NCI-H2081 (cell line): Measurements from ENCODE around the gene AK3.
"Not testable (repeated sequence)": the region's sequence is repeated elsewhere in the genome, so short reads cannot be mapped to it uniquely, and the experiment has no call there.

Source experiments
- DNase-seq, 2 experiments: peaks; one replicate each; lab custom pipeline; 2025; lab: John Stamatoyannopoulos, UW

The AK3 gene

DNA sequence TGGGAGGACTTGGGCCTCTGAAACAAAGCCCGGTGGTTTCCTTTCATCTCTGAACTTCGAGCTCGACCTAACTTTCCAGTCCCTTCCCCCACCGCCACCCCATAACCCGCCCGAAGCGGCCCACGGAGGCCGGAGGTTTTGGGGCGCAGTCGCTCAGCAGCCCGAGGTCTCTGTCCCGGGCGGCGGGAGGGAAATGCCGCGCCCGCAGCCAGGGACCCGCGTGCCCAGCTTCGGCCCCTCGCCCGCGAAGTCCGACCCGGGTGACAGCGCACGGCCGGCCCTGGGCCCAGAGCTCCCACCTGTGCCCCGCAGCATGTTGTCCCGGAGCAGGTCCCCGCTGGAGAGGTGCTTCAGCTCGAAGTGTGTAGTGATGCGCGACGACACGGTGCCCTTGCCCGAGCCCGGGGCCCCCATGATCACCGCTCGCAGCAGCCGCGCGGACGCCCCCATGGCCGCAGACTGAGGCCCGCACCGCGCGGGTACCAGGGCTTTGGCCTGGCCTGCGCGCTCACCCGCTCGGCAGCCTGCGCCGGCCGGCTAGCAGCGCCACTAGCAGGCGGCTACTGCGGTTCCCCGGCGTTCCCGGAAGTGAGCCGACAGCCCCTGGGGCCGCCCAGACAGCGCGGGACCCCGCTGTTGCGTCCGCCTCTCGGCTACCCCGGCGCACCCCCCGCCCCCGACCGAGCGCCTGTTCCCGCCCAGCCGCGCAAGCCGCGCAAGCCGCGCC lies at the start of gene AK3:
Gene AK3 (minus strand): TSS at position 565 of the 727 bp plus-strand sequence. CDS start 115 bp downstream, at position 450.
- peak; percentile 91 to 93 for DNase-seq

GRCh38 chr9:4788703-4789102 lies 47.7 kb upstream of the AK3 start:
- no peak for DNase-seq

GRCh38 chr9:4787876-4788275 lies 46.9 kb upstream of the AK3 start:
- no peak for DNase-seq

- DNase-seq: no peak
Observed at GRCh38 chr9:4786599-4786998, 45.6 kb upstream of the AK3 start.

GRCh38 chr9:4784403-4784802 lies 43.4 kb upstream of the AK3 start:
- DNase-seq: no peak

DNA sequence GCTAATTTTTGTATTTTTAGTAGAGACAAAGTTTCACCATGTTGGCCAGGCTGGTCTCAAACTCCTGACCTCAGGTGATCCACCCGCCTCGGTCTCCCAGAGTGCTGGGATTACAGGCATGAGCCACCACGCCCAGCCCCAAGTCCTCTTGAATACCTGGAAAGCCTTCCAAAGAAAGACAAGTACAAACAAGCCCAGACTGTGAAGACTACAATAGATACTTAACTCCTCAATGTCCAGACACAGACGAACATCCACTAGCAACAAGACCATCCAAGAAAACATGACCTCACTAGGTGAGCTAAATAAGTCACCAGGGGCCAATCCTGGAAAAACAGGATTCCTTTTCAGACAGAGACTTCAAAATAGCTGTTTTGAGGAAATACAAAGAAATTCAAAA lies 42.2 kb upstream of the AK3 start:
- DNase-seq: not testable (repeated sequence)

GRCh38 chr9:4781408-4781807 lies 40.4 kb upstream of the AK3 start:
- no peak for DNase-seq

- no peak for DNase-seq
Observed at GRCh38 chr9:4780651-4781050, 39.6 kb upstream of the AK3 start.

GRCh38 chr9:4774958-4775357 lies 34.0 kb upstream of the AK3 start:
- not testable (repeated sequence) for DNase-seq

DNA sequence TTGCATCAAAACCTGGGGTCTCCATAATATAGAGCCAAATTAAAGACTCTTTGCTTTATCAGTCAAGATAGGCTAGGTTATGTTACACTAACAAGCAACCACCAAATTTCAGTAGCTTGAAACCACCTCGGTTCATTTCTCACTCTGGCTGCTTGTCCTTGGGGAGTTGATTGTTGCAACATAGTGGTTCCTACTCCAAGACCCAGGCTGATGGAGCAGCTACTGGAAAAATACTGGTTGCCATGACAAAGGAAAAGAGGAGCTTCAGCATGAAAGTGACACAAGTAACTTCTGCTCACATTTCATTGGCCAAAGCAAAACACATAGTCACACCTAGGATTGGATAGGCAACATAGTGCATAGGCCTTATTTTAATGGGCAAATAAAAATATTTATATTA lies 33.2 kb upstream of the AK3 start:
- DNase-seq: no peak

GRCh38 chr9:4771788-4772187 lies 30.8 kb upstream of the AK3 start:
- DNase-seq: no peak

DNA sequence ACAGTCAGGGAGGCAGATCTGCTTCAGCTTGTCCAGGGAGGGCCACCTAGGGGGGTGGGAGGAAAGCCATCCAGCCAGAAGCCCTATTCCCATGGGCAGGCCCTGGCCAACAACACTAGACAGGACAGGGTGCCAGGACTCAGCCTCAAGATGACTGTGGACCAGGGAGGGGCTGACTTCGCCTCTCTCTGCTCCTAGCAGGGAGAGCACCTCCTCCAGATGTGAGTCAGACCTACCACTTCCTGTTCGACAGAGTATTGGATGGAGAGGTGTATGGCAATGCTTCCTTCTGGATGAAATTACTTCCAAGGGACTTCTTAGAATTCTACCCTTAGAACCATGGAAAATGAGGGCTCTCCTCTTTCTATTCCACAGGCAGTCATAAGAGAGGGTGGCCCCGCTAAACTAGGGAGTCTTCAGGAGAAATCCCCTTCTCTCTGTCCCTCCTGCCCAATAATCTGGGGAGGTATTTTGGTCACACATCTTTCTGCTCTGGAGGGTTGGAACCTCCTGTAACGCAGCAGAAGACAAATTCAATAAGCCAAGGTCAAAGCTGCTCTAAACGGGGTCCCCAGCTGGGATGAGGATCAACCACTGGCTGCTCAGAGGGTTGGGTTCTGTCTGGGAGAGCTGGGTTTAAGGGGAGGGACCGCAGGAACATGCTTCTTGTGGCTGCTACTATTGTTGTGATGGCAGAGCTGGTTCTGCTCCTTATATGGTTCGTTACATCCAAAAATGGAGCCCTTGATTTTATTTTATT lies 28.5 kb upstream of the AK3 start:
- no peak for DNase-seq

DNA sequence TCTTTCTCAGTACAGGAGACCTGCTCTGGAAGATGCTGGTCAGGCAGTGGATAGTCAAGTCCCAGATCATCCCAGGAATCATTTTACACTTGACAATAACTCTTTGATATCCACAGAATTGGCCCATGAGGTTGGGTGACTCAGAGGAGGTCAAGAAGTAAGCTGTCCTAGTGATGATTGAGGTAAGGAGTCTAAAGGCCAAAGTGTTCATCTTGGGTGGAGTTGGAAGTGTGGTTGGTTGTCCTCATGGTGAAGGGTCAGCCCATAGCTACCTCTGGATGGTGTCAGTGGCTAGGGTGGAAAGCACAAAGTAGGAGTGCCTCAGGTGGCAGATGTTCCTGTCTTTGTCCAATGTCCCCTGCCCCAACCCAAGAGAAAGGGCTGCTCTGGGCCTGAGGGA lies 27.7 kb upstream of the AK3 start:
- no peak for DNase-seq

DNA sequence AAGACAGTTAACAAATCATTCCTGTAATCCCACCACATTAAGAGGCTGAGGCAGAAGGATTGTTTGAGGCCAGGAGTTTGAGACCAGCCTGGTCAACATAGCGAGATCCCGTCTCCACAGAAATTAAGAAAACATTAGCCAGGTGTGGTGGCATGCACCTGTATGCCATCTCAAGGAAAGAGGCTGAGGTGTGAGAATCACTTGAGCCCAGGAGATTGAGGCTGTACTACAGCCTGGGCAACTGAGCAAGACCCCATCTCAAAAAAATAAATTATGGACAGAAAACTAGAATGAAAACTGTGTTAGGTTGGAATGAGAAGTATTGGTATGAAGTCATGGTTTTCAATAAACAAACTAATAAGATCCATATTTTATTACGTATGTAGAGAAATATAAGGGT lies 23.0 kb upstream of the AK3 start:
- no peak for DNase-seq

DNA sequence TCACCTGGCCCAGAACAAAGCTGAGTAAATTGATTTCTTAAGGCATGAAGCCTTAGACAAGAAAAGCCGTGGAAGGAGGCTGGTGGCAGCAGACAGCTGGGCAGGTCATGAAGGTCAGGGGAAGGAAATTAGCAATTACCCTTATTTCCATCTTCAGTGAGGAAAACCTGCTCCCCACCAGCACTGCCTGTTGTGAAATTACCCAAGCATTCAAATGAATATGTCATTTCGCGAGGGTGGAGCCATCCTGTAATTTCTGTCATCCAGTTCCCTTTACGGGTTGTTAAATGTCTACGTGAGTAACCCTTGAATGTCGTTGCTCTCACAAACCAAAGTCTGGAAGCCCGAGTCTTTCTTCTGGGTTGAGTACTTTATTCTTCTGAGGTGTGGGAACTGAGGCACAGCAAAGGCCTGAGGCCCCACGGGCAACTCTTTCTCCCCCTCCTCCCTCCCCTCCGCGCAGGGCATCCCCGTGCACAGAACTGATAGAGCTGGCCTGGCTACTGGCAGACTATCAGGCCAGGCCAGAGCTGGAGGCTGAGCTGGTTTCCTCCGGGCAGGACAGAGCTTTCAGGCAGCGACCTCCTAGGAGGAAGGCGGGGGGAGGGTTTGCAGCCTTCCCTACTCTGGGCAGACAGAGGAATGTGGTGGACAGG lies 22.0 kb upstream of the AK3 start:
- peak in 1 of 2 experiments; percentile 54 for DNase-seq

DNA sequence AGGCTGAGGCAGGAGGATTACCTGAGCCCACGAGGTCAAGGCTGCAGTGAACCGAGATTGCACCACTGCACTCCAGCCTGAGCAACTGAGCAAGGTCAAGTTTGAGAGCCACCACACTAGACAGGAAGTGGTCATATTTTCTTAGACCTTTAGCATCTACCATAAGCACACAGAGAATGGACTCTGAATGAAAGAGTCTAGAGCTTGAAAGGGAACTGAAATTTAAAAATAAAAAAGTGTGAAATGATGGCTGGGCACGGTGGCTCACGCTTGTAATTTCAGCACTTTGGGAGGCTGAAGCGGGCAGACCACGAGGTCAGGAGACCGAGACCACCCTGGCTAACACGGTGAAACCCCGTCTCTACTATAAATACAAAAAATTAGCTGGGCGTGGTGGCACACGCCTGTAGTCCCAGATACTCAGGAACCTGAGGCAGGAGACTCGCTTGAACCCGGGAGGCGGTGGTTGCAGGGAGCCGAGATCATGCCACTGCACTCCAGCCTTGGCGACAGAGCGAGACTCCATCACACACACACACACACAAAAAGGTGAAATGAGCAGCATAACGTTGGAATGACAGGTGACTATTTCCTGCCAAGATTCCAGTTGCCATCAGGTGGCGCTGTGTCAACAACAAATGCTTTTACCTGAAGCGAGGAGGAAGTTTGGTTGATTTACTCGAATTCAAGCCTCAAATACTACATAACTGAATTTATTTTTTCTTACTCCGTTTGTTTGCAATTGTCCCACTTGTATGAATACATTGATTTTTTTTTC lies 21.3 kb upstream of the AK3 start:
- peak; percentile 83 to 88 for DNase-seq

DNA sequence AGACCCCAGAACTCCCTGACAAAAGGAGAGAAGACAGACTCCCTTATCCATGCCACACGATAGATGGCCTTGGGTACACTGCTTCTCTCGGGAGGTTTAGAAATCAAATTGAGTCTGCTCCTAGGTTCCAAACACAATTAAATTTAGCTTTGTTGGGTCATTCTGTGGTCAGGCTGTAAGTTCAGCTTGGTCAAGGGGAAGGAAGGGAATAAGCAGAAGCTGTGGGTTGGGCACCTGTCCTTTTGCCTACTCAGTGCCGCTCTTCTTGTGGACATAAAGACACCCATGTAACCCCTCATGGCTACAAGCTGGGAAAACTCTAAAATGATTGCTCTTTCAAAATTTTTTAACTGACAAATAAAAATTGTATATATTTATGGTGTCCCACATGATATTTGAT lies 19.1 kb upstream of the AK3 start:
- no peak for DNase-seq

DNA sequence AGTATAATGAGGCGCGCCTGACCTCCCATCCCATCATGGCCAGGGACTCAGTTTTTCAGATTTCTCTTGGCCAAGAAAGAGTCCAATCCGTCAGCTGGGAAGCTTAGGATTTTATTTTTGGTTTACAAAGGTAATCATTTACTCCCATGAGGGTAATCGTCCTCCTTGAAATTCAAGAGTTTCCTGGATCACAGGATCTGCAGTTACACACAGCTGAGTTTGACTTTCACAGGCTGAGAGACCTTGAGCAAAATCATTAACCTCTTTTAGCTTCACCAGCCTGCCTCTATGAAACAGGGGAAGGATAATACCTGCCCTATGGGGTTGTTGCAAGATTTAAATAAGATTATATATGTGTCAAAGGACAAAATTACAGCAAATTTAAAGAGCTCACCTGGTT lies 15.4 kb upstream of the AK3 start:
- DNase-seq: no peak

DNA sequence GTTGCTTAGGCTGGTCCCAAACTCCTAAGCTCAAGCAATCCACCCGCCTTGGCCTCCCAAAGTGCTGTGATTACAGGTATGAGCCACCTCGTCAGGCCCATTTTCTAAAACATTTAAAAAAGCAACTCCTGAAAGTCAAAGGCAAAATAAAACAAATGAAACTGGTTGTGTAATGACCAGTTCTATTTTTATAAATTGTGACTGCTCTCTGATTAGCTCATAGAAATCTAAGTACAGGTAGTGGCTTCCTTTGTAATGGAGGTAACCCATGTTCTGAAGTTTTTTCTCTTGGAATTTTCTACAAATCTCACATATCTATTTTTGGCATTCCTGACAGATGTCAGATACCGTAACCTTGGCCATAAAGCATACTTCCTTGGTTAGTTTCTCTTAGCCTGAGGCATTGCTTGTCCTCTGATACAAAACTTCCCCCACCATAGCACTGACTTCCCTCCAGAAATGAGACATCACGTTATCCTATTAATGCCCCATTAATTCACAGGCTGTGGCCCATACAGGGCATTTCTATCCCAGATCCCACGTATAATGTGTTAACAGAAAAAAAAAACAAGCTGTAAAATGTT lies 14.1 kb upstream of the AK3 start:
- DNase-seq: no peak

- DNase-seq: not testable (repeated sequence)
Observed at GRCh38 chr9:4754530-4754929, 13.5 kb upstream of the AK3 start.

DNA sequence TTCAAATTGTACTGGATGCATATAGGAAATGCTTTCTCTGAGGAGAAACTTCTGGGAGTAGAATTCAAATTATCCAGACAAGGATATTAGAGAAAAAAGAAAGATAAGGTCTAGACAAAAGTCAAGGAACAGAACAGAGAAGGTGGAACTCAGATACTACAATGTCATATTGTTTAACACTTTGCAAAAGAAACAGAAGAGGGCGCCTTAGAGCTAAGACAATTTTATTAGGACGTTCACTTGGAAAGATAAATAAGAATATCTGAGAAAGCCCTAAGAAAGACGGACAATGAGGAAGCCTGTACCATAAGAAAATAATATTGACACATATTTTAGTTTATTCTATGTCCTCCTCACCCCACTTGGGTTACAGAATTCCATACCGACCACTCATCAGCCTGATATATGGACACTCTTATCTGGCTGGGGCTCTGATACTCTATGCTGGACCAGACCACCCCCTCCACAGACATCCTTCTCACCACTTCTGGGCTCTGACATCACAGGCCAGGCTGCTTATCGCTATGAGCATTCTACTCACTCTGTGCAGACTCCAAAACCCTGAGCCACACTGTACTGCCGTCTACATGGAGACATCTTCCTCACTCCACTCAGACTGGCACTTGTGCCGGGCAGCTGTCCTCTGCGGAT lies 9.1 kb upstream of the AK3 start:
- DNase-seq: peak; percentile 46 to 59
